Measurements from ENCODE around the gene UCP2.
A peak's percentile ranks its signal among the peaks of the same experiment; 100 is the strongest.

Gene UCP2

DNA sequence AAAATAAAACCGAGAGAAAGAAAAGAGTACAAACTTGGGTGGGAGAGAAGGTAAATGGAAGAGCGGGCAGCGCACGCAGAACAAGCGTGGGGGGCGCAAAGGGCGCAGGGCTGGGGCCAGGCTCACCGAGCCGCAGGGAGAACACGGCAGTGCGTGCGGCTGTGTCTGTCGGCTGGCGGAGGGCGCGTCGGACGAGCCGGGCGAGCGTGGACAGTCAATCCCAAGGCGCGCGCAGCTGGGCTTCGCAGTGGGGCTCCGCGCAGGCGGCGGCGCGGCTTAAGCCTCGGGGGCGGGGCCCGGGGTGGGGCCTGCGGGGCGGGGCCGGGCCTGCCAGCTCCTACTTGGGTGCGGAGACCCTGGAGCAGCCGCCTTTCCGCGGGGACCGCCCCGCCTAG lies at the start of gene UCP2:
UCP2 (minus strand) TSS at position 249 of the 395 bp plus-strand sequence. CDS start 4,465 bp downstream, outside the sequence.
- DNase-seq: peak; percentile 94

DNA sequence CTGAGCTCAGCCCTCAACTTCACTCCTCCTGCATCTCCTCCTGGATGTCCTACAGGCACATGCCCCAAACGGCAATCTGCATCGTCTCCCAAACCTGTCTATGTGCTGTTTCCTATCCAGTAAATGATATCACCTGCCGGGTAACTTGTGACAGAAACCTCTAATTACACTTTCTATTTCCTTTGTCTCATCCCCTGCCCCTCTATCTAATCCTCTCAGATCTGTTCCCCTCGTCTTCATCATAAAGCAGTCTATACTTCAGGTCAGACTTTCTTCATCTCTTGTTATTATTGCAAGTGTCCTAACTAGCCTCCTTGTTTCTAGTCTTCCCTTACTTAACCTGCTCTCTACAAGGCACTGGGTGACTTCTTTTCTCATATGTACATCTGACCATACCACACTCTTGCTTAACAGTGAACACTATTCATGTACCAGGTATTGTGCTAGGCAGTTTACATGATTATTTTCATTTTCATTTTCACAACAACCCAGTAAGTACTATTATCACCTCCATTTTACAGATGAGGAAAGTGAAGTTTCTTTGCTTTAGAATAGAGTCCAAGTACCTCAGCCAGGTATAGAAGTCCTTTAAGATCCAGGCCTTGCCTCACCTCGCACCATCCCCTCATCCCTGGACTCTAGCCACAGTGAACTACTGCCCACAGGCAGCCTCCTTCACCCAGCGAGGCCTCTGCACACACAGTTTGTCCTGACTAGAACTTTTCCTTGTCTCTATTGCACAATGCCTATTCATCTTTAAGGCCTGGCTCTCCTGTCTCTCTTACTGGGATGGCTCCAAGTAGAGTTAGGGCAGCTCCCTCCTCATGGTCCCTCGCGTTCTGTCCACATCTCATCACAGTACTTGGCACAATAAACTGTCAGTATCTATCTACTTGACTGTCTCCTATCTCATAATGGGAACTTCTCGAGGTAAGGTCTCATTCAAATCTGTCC lies 48.4 kb upstream of the UCP2 start:
- DNase-seq: peak; percentile 50

DNA sequence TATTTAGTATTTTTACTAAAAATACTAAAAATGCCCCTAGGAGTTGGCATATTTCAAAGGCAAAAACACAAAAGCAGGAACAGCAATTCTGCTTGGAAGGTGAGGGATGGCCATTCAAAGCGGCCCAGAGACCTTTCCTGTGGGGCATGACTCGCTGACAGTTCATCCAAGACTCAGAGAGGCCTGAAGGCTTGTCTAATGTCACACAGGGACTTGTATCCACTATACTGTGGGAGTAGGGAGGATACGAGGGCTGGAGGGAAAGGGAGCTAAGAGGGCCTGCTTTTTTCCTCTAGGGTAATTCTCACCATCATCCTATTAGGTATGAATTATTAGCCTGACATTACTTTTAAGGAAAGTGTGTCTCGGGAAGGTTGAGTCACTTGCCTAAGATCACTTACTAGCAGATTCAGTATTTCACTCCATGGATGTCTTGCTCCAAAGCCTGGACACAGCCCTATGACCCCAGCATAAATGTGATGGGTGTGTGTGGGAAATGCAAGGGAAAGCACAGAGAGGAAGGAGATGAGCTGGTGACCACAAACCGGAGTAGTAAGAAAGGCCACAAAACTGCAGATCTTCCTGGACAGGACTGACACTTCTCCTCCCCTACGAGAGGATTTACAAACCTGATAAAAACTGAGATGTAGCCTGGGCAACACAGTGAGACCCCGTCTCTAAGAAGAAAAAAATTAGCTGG lies 43.0 kb upstream of the UCP2 start:
- peak; percentile 67 for DNase-seq

DNA sequence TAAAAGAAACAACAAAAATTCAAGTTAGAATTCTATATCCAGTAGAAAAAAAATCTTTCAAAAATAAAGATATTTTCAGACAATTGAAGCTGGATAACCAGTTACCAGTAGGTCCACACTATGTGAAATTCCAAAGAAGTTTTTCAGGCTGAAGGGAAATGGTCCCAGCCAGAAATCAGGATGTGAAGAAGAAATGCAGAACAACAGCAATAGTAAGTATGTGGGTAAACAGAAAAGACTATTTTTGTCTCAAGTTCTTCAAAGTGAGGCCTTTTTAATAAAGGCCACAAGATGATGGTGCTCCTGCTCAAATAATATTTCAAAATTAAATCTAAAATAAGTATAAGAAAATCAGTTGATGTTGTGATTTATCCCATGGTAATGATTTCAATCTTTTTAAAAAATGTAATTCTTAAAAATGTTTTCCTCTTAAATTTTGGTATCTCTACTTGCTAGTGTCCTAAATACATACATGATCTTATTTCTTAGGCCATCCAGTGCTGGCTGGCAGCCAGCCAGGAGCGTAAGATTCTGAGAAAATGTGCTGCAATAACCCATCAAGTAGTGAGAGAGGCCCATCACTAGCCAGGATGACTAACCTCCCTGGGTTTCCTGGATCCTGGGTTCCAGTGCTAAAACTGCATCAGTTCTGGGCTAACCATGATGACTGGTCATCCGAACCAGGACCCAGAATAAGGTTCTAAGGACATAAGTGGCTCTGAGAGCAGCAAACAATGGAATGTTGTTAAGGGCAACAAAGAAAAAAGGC lies 41.8 kb upstream of the UCP2 start:
- peak; percentile 85 for DNase-seq

- no peak for DNase-seq
Observed at GRCh38 chr11:74023276-74023675, 40.6 kb upstream of the UCP2 start.

GRCh38 chr11:74022546-74022945 lies 39.9 kb upstream of the UCP2 start:
- DNase-seq: no peak

DNA sequence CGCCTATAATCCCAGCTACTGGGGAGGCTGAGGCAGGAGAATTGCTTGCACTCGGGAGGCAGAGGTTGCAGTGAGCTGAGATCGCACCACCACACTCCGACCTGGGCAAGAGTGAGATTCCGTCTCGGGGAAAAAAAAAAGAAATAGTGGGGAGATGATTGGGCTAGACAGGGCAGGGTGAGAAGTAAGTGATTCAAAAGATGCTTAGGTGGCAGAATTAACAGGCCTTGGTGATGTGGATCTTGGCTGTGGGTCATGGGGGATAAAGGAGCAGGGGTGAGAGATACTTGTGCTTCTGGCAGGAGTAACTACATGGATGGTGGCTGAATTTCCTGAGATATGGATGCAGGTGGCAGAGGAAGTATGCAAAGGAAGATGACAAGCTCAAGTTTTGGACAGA lies 39.4 kb upstream of the UCP2 start:
- DNase-seq: no peak

DNA sequence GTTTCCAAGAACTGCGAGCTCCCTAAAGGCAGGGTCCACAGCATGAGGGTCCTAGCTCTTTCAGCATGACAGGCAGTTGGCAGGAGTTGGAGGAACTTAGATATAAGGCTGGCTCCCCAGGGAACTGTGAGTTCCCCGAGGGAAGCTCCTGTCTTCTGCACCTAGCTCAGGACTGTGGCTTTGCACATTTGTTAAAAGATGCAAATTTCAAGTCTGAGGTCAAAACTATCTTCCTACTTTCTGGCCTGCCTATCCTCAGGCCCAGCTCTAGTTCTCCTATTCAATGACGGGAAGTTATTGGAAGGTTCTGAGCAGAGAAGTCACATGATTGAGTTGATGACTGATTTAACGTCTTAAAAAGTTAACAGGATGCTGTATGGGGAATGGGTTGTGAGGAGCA lies 37.9 kb upstream of the UCP2 start:
- DNase-seq: peak; percentile 66

DNA sequence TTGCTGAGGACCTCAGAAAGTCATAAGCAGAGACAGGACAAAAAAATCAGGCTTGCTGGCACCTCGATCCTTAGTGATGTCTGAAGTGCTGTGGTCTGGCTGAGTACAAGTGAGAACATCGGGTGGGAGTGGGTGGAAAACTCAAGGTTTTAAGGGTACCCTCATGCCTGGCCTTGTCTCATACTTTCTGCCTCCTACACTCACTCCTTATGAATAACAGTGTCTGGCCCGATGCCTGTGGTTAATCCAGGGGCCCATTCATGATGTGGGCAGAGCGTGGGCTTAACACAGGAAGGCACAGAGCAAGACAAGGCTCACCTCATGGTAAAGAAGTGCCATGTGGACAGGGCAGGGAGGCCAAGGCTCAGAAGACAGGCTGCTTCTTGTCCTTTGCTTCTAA lies 37.2 kb upstream of the UCP2 start:
- peak; percentile 86 for DNase-seq

- no peak for DNase-seq
Observed at GRCh38 chr11:74019104-74019738, 36.6 kb upstream of the UCP2 start.

DNA sequence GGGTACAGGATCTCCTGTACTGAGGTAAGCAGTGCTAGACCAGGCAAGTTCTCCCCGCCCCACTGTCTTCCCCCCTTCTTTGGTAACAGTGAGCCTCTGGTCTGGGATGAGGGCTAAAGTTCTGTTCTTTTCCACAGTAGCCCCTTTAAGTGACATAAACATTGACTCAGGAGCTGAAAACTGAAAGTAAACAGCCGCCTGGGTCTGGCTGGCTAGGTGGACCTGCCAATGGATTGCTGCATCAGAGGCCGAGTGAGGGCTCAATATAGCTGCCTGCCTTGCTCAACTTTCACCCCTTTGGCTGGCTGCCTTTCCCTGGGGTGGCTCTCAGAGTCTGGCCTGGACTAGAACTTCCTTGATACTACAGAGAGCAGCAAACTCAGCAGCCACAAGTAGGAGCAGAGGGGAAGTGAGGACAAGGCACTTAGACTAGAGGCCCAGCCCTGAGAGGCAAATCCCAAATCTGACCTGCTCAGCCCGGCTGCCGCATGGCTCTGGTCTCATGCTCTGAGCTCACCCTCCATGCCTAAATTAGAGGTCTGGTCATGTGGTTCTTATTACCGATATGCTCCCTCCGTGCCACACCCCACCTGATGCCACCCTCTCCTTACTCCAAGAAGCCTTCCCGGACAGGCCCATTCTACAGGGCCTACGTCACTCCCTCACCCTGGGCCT lies 35.8 kb upstream of the UCP2 start:
- DNase-seq: no peak

DNA sequence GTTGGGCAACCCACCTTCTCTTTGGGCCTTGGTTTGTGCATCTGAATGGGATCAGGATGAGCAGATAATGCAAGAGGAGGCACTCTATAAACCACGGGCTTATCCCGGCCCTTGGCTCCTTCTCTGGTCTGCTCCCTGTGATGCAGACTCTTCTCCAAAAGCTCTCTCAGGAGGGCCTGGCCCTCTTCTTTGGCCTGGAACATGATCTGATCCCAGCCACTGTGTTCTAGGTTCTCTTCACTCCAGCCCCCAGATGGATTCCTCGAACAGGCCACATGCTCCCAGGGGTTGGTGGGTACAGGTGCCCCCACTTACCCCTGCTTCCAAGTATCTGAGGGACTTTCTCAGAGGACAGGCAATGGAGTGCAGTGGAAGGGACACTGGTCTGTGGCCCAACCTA lies 35.0 kb upstream of the UCP2 start:
- DNase-seq: no peak

DNA sequence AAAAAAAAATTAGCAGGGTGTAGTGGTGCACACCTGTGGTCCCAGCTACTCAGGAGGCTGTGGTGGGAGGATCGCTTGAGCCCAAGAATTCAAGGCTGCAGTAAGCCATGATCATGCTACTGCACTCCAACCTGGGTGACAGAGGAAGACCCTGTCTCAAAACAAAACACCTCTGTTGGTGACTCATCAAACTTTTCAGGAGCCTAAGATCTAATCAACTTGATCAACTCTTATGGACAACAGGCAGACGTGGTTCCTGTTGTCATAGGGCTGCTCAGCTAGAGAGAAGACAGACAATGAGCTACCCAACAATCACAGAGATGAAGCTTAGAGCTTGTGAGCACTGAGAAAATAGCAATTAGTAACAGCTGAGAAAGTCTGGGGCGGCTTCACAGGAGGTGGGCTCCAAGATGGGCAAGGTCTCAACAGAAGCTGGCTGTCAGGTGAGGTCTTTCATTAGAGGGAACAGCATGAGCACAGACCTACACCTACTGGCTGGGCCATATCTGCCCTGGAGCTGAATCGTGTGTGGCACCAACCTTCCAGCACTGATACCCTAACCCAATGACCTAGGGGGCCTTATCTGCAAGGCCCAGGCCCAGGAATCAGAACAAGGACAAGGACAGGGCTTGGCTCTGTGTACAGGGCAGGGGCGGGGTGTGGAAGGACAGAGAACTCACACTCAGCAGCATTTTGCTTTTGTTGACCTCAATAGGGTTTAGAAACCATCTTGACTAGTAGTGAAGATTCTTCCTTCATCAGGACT lies 33.5 kb upstream of the UCP2 start:
- peak; percentile 59 for DNase-seq

DNA sequence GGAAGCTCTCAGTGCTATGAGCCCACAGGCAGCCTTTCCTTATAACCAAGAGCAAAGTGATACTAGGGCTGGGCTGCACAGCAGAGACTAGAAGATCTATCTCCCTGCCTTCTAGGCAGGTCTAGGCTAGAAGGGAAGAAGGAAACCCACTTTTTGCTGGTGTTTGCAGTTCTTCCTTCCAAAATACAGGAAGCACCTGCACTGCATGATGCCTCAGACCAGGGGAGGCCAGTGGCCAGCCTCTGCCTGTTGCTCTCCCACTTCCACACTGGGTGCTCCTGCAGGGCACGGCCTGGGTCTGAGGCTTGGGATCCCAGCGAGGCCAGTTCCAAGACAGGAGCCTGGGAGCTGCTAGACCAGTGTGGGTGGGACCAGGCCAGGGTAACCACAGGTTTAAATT lies 32.2 kb upstream of the UCP2 start:
- no peak for DNase-seq

DNA sequence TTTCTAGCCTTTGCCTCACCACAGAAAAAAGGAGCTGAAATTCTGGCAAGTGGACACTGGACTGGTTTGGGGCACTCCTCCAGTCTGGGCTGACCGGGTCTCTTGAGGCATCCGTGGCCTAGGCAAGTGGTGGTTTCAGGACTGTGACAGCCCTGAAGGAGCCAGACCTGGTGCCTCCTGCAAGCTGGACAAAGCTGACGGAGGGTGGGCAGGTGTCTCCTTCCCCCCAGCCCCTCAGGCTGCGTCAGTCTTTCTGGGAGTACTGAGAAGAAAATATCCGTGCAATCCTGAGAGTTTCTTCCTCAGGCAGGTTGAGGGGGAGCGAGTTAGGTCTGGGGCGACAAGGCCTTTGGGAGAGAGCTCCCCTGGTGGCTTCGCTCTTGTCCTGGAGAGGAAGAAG lies 30.5 kb upstream of the UCP2 start:
- DNase-seq: no peak

- no peak for DNase-seq
Observed at GRCh38 chr11:74012074-74012809, 29.6 kb upstream of the UCP2 start.

GRCh38 chr11:74011360-74012073 lies 28.9 kb upstream of the UCP2 start:
- DNase-seq: peak; percentile 90

- peak; percentile 17 for DNase-seq
Observed at GRCh38 chr11:74010306-74011300, 28.0 kb upstream of the UCP2 start.
